AML-193 (cell line): ENCODE results near the gene SMPD4.
"Not testable (repeated sequence)": the region's sequence is repeated elsewhere in the genome, so short reads cannot be mapped to it uniquely, and the experiment has no call there.

Source experiments
- DNase-seq, 2 experiments: peaks; one replicate each; lab custom pipeline; 2025; lab: John Stamatoyannopoulos, UW

The SMPD4 gene

DNA sequence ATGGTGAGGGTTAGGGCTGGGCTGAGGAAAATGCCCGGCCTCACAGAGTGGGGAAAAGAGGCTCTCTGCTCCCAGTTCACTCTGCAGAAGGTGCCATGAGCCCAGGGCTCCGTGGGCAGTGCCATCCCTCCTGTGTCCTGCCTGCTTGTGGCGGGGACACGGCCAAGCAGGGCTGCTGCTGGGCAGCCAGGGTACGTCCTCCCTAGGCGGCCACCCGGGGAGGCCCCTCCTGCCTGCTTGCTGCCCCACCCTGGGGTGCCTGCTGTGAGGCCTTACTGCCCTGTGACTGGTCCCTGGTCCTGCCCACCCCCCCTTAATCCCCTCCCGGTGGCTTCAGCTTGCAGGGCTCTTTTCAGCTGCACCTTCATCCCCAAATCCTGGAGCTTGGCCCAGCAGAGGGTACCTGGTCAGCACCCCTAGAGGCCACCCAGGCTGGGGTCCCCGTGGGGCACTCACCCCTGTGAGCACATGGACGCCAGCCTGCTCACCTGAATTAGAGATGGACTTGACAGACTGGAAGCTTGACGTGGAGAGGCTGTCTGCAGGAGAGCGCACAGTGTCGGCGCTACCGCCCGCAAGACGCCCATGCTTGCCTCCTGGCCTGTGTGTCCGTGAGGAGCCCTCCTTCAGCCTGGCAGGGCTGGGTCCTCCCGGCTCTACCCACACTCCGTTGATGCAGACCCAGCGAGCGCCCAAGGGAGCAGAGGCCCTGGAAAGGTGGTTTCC lies 39.6 kb downstream of the SMPD4 start:
- DNase-seq, result not testable (repeated sequence)

- DNase-seq, result not testable (repeated sequence)
Measured at GRCh38 chr2:130141002-130141401, 40.4 kb downstream of the SMPD4 start.

DNA sequence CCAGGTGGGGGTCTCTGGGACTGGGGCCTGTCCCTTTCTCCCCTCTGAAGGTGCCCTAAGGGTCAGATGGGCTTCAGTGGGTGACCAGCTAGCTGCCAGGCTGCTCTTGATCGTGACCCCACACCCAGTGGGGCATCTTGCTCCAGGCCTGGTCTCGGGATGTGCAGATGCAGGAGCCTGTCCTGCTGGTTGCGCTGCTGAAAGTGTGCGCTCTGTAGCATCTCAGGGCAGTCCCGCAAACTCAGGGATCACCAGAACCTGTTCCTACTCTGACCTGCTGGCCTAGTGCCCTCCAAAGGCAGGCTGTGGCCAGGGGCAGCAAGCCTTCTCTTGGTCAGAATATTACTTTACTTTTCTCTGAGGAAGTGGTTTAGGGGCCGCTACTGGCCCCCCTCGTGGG lies 40.9 kb downstream of the SMPD4 start:
- not testable (repeated sequence) for DNase-seq

- DNase-seq, result not testable (repeated sequence)
Measured at GRCh38 chr2:130139331-130140280, 41.8 kb downstream of the SMPD4 start.

- DNase-seq, result not testable (repeated sequence)
Measured at GRCh38 chr2:130138841-130139251, 42.6 kb downstream of the SMPD4 start.

DNA sequence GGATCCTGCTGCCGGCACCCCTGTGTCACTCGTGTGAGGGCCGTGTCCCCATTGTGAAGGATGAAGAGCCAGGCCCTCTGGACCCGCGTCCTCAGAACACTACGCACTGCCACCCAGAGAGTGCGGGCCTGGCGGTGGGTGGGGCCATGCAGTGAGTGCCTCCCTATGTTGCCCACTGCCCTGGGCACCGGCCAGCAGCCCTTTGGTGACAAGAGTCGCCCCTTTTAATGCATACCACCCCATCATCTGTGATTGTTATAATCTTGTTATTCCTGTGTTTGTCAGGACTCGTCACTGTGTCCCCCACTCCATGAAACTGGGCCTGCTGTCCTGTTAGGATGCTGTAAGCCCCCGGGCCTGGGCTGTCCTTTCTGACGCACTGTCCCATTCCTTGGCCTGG lies 43.1 kb downstream of the SMPD4 start:
- not testable (repeated sequence) for DNase-seq

DNA sequence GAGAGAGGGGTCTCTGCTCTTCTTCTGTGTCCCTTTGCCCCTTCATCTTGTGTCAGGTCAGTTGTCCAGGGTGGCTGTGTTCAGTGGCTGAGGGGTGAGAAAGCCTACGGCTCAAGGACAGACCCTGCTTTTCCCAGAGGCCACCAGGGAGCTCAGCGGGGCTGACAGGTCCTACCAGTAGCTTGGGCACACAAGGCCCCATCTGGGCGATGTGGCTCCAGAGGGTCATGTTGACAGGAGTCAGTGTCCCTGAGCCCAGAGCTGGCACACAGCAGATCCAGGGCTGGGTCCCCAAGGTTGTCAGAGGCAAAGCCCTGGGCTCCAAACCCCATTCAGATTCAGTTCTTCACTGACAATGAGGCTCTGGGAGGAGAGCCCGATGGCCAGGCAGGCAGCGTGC lies 44.3 kb downstream of the SMPD4 start:
- not testable (repeated sequence) for DNase-seq

- DNase-seq, result not testable (repeated sequence)
Measured at GRCh38 chr2:130136546-130136945, 44.9 kb downstream of the SMPD4 start.

DNA sequence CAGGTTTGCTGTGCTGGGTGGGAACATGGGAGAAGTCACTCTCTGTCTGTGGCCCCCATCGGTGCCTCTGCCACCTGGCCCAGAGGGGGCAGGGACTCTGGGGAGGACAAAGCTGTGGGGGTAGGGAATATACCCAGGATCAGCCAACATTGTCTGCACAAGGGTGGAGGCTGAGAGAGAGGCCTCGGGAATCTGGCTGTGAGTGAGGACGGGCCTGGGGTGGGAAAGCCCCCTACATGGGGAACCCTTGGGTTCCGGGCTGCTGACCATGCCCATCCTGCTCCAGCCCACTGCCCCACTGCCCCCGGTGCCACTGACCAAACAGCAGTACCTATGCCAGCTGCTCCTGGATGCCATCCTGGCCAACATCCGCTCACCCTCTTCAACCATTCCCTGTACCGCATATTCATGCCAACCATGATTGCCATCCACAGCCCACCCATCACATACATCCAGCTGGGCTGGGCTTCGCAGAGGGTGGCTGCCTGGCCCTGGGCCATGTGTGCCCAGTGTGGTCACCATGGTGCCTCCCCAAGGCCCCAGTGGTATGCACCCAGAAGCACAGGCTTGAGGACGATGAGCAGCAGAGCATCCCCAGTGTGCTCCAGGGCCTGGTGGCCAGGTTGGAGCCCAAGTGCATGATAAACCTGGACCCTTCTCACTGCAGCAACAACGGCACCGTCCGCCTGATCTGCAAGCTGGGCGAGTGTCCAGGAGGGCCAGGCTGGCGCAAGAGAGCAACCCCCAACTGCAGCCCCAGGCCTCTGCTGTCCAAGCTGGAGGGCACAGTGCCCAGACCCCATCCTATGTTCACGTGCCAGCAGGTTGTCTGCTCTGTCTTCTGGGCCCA lies 45.5 kb downstream of the SMPD4 start:
- no peak for DNase-seq

- not testable (repeated sequence) for DNase-seq
Measured at GRCh38 chr2:130129120-130129829, 52.1 kb downstream of the SMPD4 start, which contains the start of gene POTEF. POTEF (minus strand) TSS chr2:130129222; CDS start chr2:130120515, 8,707 bp downstream.

GRCh38 chr2:130128464-130128863 lies 52.9 kb downstream of the SMPD4 start:
- DNase-seq, result not testable (repeated sequence)

- not testable (repeated sequence) for DNase-seq
Measured at GRCh38 chr2:130127726-130128125, 53.7 kb downstream of the SMPD4 start.

DNA sequence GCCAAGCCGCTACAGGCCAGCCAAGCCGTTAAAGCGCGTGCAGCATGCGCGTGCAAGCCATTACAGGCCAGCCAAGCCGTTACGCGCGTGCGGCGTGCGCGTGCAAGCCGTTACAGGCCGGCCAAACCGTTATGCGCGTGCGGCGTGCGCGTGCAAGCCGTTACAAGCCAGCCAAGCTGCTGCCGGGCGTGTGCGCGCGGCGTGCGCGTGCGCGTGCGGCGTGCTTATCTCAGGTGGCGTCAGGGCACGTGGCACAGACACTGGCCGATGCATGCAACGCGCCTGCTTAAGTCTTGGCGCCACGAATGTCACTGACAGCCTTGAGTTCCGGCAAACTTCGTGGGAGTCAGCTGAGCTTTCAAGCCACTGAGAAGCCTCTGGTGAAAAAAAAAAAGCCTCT lies 60.5 kb downstream of the SMPD4 start:
- DNase-seq, result not testable (repeated sequence)

DNA sequence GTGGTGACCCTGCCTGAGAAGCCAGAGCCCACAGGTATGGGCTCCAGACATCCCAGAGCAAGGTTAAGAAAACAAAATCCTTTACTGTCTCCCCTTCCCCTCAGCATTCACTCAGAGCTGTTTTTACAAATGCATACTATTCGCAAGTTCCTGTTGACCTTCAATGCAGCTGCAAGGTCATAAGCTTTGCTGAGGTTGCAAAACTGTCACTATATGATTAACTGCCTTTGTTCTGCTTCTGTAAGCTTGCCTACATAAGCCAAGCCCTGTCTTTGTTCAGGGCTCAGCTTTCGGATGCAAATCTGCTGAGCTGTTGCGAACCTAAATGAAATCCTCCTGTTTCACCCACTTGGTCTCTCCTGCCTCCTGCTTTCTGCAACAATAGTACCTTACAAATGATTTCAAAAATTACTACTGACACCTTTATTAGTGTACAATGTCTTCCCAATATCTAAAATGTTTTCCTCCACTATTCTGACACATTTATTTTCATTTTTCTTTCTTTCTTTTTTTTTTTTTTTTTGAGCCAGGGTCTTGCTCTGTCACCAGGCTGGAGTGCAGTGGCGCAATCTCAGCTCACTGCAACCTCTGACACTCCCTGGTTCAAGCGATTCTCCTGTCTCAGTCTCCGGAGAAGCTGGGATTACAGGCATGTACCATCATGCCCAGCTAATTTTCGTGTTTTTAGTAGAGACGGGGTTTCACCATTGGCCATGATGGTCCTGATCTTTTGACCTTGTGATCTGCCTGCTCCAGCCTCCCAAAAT lies 78.6 kb downstream of the SMPD4 start:
- DNase-seq, result not testable (repeated sequence)
